GM12801 (cell line): ENCODE measurements around the gene DUSP23.

Source experiments
- CTCF ChIP-seq: IDR thresholded peaks from one replicate; pipeline ENCODE4 v1.5.1; 2011; ENCODE audit warnings: control low read depth; ENCODE audit not compliant: insufficient read length; ENCODE audit errors: extremely low read depth

The DUSP23 gene

GRCh38 chr1:159828581-159829272, 48.0 kb downstream of the DUSP23 start:
- no peak for TF ChIP-seq CTCF

GRCh38 chr1:159829273-159829634, 48.5 kb downstream of the DUSP23 start:
- TF ChIP-seq CTCF: no peak

GRCh38 chr1:159829822-159830465, 49.2 kb downstream of the DUSP23 start:
- TF ChIP-seq CTCF: no peak

- no peak for TF ChIP-seq CTCF
Measured at GRCh38 chr1:159830722-159831121, 50.0 kb downstream of the DUSP23 start.

- no peak for TF ChIP-seq CTCF
Measured at GRCh38 chr1:159831412-159832141, 50.8 kb downstream of the DUSP23 start.
